Natural killer cell (primary cell): ENCODE results near the gene HYDIN. TPM values are rescaled to one million over a fixed set of nuclear protein-coding genes. Genes with fewer than 3 reads are reported as not detected.

Source experiments
- ATAC-seq, 3 donors: fragments of 150-1000 bp in 2 of 3; fragments of 200-7000 bp in 1 of 3; cut with Tn5 transposase; 1 replicate in 1 of 3; 2 replicates in 2 of 3; pipeline ENCODE4 v1.10.0; 2021; ENCODE audit warnings: mild to moderate bottlenecking in 2 of 3, moderate library complexity in 2 of 3
- DNase-seq, 2 donors: peaks; one replicate each; pipeline versions ENCODE4 v3.0.0 to v3.0.0-alpha.2; 2013 to 2021; ENCODE audit warnings: mixed read lengths in 1 of 2
- H3K27ac ChIP-seq: one replicate; pipeline ENCODE4 v1.5.1; 2013; ENCODE audit warnings: mild to moderate bottlenecking, low read length
- H3K27me3 ChIP-seq: one replicate; pipeline ENCODE4 v1.6.1; 2013; ENCODE audit warnings: low read length; ENCODE audit not compliant: control insufficient read depth, insufficient read depth
- H3K36me3 ChIP-seq: one replicate; pipeline ENCODE4 v1.6.1; 2013; ENCODE audit warnings: low read length; ENCODE audit not compliant: control insufficient read depth, insufficient read depth
- H3K4me1 ChIP-seq: one replicate; pipeline ENCODE4 v1.6.1; 2013; ENCODE audit warnings: low read length; ENCODE audit not compliant: control insufficient read depth, insufficient read depth
- H3K4me3 ChIP-seq: one replicate; pipeline ENCODE4 v1.5.1; 2013; ENCODE audit warnings: low read length
- H3K9me3 ChIP-seq: one replicate; pipeline ENCODE4 v1.6.1; 2013; ENCODE audit warnings: low read length; ENCODE audit not compliant: control insufficient read depth, insufficient read depth
- H3K27ac Mint-ChIP-seq, 2 donors: one replicate each; pipeline ENCODE4 v1.8.0; 2022; ENCODE audit warnings: mild to moderate bottlenecking in 2 of 2, mixed read lengths in 2 of 2, moderate library complexity in 1 of 2
- H3K27me3 Mint-ChIP-seq, 2 donors: one replicate each; pipeline ENCODE4 v1.8.0; 2022; ENCODE audit warnings: low read depth in 2 of 2, mixed read lengths in 2 of 2
- H3K36me3 Mint-ChIP-seq: one replicate; pipeline ENCODE4 v1.8.0; 2022; ENCODE audit warnings: mixed read lengths
- H3K4me1 Mint-ChIP-seq, 2 donors: one replicate each; pipeline ENCODE4 v1.8.0; 2022; ENCODE audit warnings: mixed read lengths in 2 of 2
- H3K4me3 Mint-ChIP-seq: one replicate; pipeline ENCODE4 v1.8.0; 2022; ENCODE audit warnings: mild to moderate bottlenecking, moderate library complexity, mixed read lengths
- H3K9me3 Mint-ChIP-seq, 2 donors: one replicate each; pipeline ENCODE4 v1.8.0; 2022; ENCODE audit warnings: mixed read lengths in 2 of 2
- CTCF ChIP-seq: fragments of 200-600 bp; IDR thresholded peaks from one replicate; pipeline ENCODE4 v1.8.0; 2022; ENCODE audit warnings: antibody characterized with exemption
- WGBS: methylation state at CpG from one replicate; pipeline ENCODE4 v1.1.7; 2013; ENCODE audit warnings: missing lambda C conversion rate; ENCODE audit not compliant: insufficient coverage; 5-methylcytosine and 5-hydroxymethylcytosine counted together
- intact Hi-C: fragments of 100-400 bp; cut with micrococcal nuclease; formaldehyde crosslinking; loops from one replicate; pipeline ENCODE4 v1.14.2; 2022
- total RNA-seq, 4 donors: library from RNA; stranded (reverse); fragments of 120-200 nt in 1 of 4; gene quantifications; one replicate each; pipeline versions ENCODE4 v1.2.3 to v1.2.4, GENCODE V29; 2013 to 2022

Gene HYDIN
- total RNA-seq, 3 donors from 2014 or later (not counting 1 experiment from before 2014, with no cell fraction given), result 0.43 to 1.1 (median 0.82) TPM

GRCh38 chr16:71247478-71247877 is 17.0 kb upstream of the HYDIN start:
- Histone ChIP-seq H3K27me3 (no peaks in the 10 kb centered on the region), H3K4me1 (no peaks in the 10 kb centered on the region), H3K27ac (no peak overlapping the region), H3K4me3 (no peak overlapping the region), H3K36me3 (no peaks in the 10 kb centered on the region), H3K9me3 (no peaks in the 10 kb centered on the region)
- intact Hi-C loops, result no loop called here
- no peaks in the 10 kb centered on the region for H3K9me3 Mint-ChIP-seq
- no peaks in the 10 kb centered on the region for H3K4me1 Mint-ChIP-seq
- DNase-seq (no peak), ATAC-seq (no peak)
- no peak overlapping the region for H3K4me3 Mint-ChIP-seq
- H3K27ac Mint-ChIP-seq, result no peak overlapping the region
- H3K27me3 Mint-ChIP-seq, result peaks cover 0 to 8% of the 10 kb centered on the region in 2 donors
- 89% methylated on average over 7 of the region's 7 CpGs for WGBS
- TF ChIP-seq CTCF, result no peak
- no peaks in the 10 kb centered on the region for H3K36me3 Mint-ChIP-seq

GRCh38 chr16:71246309-71246708 is 15.8 kb upstream of the HYDIN start:
- no peaks in the 10 kb centered on the region for H3K4me1 Mint-ChIP-seq
- Histone ChIP-seq H3K27me3 (no peaks in the 10 kb centered on the region), H3K9me3 (no peaks in the 10 kb centered on the region), H3K36me3 (no peaks in the 10 kb centered on the region), H3K27ac (no peak overlapping the region), H3K4me1 (no peaks in the 10 kb centered on the region), H3K4me3 (no peak overlapping the region)
- peaks cover 0 to 8% of the 10 kb centered on the region in 2 donors for H3K27me3 Mint-ChIP-seq
- no peak overlapping the region for H3K4me3 Mint-ChIP-seq
- ATAC-seq (no peak), DNase-seq (no peak)
- no peaks in the 10 kb centered on the region for H3K36me3 Mint-ChIP-seq
- no peak overlapping the region for H3K27ac Mint-ChIP-seq
- intact Hi-C loops, result no loop called here
- TF ChIP-seq CTCF, result no peak
- H3K9me3 Mint-ChIP-seq, result no peaks in the 10 kb centered on the region

GRCh38 chr16:71244521-71244920 is 14.0 kb upstream of the HYDIN start:
- H3K4me3 ChIP-seq, result no peak overlapping the region

More at GRCh38 chr16:71244521-71244920, 14.0 kb upstream of the HYDIN start:
- intact Hi-C loops, result no loop called here
- H3K4me3 Mint-ChIP-seq, result no peak overlapping the region
- no peaks in the 10 kb centered on the region for H3K4me1 Mint-ChIP-seq
- H3K36me3 Mint-ChIP-seq, result no peaks in the 10 kb centered on the region
- no peaks in the 10 kb centered on the region for H3K4me1 ChIP-seq
- no peaks in the 10 kb centered on the region for H3K9me3 ChIP-seq
- TF ChIP-seq CTCF, result no peak
- no peak overlapping the region for H3K27ac Mint-ChIP-seq
- no peaks in the 10 kb centered on the region for H3K9me3 Mint-ChIP-seq
- H3K27me3 ChIP-seq, result no peaks in the 10 kb centered on the region
- no peak overlapping the region for H3K27ac ChIP-seq
- DNase-seq (no peak), ATAC-seq (no peak)
- H3K36me3 ChIP-seq, result no peaks in the 10 kb centered on the region
- WGBS, result 100% methylated on average over 1 of the region's 1 CpG
- H3K27me3 Mint-ChIP-seq, result peaks cover 0 to 8% of the 10 kb centered on the region in 2 donors
